ENCODE results near the gene FAM90A26. TPM values are rescaled to one million over a fixed set of nuclear protein-coding genes. Genes with fewer than 3 reads are reported as not detected.
"Not testable (repeated sequence)": the region's sequence is repeated elsewhere in the genome, so short reads cannot be mapped to it uniquely, and the experiment has no call there.

The FAM90A26 gene
- total RNA-seq, 6 donors from 2014 or later: not detected

DNA sequence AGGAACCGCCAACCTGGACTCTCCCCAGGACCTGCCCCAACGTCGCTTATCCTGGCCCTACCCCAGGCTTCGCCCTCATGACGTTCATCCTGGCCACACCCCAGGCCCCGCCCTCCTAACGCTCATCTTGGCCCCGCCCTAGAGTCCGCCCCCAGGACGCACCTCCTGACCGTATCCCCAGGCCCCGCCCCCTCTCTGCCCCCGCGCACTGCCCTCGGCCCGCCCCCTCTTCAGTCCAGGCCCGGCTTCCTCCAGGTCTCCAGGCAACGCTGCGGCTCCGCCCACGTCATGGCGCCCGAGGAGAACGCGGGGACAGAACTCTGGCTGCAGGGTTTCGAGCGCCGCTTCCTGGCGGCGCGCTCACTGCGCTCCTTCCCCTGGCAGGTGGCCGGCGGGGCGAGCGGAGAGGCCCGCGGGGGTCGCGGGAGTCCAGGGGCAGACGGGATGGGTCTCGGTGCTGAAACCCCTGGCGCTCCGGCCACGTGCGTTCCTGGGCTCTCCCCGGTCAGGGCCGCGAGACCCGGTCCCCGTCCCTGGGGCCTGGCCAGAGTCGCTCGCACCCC lies 17.1 kb upstream of the FAM90A26 start:
- TF ChIP-seq POLR2AphosphoS5 (IDR thresholded peaks at IDR 0.05) (peak; percentile 14 to 19), POLR2A (IDR thresholded peaks at IDR 0.05) (peak in 2 of 4 donors; percentile 27 to 49)
- H3K27ac ChIP-seq: peak overlapping the region; percentile 77 to 96 (median 82)
- peak; percentile 96 to 98 for DNase-seq
- H3K4me1 ChIP-seq: peaks cover 0 to 10% (median 4%) of the 10 kb centered on the region in 4 donors
- peak overlapping the region; percentile 84 to 93 (median 86) for H3K4me3 ChIP-seq
- peak; percentile 100 for ATAC-seq (ENCODE audit: low FRiP score in 2 of 2)
- not testable (repeated sequence) for H3K9me3 ChIP-seq, H3K27me3 ChIP-seq, H3K36me3 ChIP-seq
- 0 to 1% methylated on average over 8 to 28 of the region's 53 CpGs for WGBS, 2 donors

DNA sequence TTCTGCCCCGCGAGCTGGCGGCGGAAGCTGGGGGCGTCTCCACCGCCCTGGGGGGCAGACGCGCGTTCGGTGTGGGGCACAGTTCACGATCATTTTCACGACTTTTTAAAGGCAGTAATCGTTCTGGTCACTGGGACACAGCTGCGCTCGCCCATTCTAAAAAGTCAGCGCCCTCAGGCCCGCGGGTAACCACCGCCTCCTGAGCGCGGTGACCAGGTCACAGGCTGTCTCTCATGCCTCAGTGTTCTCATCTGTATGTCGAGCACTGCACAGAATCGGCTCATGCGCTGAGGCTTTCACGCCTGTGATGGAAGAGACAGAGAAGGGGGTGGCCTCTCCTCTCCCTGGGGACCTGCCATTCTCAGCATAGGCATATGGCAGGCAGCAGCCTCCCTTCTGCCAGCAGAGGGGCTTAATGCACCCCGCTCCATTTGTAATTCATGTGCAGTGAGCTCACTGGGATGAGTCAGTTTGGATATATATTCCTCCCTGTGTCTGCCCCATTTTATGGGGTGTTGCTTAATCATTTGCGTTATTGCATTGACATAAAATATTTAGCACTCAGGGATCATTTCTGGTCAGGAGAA lies 16.5 kb upstream of the FAM90A26 start:
- not testable (repeated sequence) for H3K9me3 ChIP-seq; DNase-seq; H3K36me3 ChIP-seq; H3K27me3 ChIP-seq; ATAC-seq (ENCODE audit: low FRiP score in 2 of 2)
- H3K4me3 ChIP-seq: peak overlapping the region; percentile 84 to 93 (median 86)
- peaks cover 0 to 10% (median 4%) of the 10 kb centered on the region in 4 donors for H3K4me1 ChIP-seq
- H3K27ac ChIP-seq: peak overlapping the region; percentile 77 to 96 (median 82)
- peak in 1 of 4 donors; percentile 0 for TF ChIP-seq POLR2A (IDR thresholded peaks at IDR 0.05)
- WGBS, 2 donors: 8 to 11% methylated on average over 15 to 16 of the region's 27 CpGs

DNA sequence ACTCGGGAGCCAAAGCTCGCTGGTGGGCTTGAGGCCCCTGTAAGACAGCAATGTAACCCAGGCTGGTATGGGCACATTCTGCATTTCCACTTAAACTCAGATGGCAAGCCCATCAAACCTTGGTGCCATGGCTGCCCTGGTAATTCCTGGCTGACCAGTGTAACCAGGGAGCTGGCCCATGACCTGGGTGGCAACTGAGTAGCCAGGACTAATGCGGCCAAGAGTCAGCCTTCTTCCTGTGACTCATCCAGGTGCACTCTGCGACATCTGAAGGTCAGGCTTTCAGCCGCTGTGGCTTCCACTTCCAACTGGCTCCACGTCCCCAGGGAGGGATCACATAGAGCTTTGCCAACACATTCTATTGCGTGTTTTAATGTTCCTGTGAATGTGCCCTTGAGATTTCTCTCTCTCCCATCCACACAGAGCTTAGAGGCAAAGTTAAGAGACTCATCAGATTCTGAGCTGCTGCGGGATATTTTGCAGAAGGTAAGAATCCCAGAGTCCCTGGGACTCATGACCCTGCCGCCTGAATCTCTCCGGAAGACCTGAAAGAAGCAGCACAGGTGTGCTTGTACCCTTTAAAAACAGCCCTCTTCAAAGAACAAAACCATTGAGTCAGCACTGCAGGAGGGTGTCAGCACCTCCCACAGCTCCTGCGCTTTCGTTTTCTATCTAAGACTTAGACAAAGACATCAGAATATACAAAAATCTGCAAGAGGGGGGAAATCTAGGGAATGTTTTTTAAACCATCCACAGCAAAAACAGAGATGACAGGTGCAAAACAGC lies 14.9 kb upstream of the FAM90A26 start:
- H3K9me3 ChIP-seq; H3K36me3 ChIP-seq; DNase-seq; H3K4me3 ChIP-seq; ATAC-seq (ENCODE audit: low FRiP score in 2 of 2); H3K27me3 ChIP-seq; H3K27ac ChIP-seq: not testable (repeated sequence)
- 83 to 87% methylated on average over 10 to 12 of the region's 12 CpGs for WGBS, 2 donors
- peaks cover 0 to 10% (median 4%) of the 10 kb centered on the region in 4 donors for H3K4me1 ChIP-seq

DNA sequence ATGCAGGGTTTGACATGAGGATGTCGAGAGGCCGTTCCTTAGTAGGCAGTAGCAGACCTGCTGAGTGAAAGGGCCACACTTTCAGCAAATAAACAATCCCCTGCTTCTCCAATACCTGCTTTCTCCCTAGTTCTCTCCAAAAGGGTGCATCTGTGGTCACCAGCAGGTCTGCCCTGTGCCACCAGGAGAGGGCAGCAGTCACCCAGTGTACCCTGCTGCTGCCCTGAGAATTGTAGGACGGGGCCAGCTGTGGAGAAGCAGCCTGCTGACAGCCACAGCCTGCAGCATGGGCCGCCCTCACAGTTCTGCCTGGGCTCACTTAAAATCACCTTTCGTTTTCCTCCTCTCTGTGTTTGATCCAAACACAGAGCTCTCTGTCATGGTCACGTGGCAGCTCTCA lies 11.8 kb upstream of the FAM90A26 start:
- ATAC-seq (ENCODE audit: low FRiP score in 2 of 2); H3K4me1 ChIP-seq; DNase-seq; H3K27ac ChIP-seq; H3K36me3 ChIP-seq; H3K9me3 ChIP-seq; H3K4me3 ChIP-seq; H3K27me3 ChIP-seq: not testable (repeated sequence)
- WGBS, 2 donors: no CpG with 5 or more reads among the region's 6 CpGs

DNA sequence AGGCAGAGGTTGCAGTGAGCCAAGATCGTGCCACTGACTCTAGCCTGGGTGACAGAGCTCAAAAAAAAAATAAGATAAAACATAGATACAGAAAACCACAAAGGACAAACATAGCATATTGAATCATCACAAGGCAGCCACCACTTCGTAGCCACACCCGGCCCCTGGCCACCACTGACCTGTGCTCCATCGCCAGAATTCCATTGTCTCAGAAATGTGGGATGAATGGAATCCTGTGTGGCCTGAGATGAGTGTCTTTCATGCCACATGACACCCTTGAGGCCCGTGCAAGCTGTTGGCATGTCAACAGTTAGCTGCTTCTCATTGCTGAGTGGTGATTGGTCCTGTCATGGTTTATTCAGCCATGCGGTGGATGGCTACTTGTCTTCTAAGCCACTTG lies 10.2 kb upstream of the FAM90A26 start:
- not testable (repeated sequence) for H3K4me1 ChIP-seq; H3K27ac ChIP-seq; H3K27me3 ChIP-seq; H3K36me3 ChIP-seq; H3K4me3 ChIP-seq; DNase-seq; ATAC-seq (ENCODE audit: low FRiP score in 2 of 2); H3K9me3 ChIP-seq
- 71% methylated on average over 1 of the region's 6 CpGs; no CpG with 5 or more reads in 1 of the 2 donors for WGBS, 2 donors

DNA sequence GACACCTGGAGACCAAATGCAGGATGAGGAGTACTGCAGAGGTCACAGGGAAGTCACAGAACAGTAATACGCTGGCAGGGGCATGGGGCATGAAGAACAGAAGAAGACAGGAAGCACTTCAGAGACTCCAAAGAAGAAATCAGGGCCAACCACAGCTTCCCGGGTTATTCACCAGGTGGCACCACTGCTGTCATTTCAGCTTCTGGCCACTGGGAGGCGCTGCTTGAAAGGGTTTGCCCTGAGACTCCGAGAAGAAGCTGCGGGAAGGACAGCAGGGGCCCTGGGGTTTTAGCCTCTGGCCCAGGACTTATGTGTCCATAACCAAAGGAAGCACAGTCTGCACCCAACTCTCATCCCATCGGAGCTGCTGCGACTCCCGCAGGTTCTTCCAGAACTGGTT lies 4.2 kb upstream of the FAM90A26 start:
- not testable (repeated sequence) for H3K27me3 ChIP-seq; H3K4me1 ChIP-seq; ATAC-seq (ENCODE audit: low FRiP score in 2 of 2); H3K27ac ChIP-seq; H3K36me3 ChIP-seq; H3K9me3 ChIP-seq; DNase-seq; H3K4me3 ChIP-seq
- WGBS, 2 donors: no CpG with 5 or more reads among the region's 8 CpGs

DNA sequence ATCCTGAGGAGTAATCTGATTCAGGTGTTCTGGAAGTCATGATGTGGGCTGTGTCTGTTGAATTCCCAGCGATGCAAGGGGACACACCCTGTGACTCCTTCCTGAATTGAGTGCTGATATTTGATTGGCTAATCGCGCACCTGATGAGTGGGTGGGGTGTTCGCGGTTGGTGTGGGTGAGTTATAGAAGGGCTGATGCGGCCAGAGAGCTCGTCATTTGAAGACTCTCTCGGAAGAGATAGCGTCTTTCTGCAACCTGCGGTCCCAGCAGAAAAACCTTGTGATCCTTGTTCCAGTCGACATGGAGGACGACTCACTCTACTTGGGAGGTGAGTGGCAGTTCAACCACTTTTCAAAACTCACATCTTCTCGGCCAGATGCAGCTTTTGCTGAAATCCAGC lies 40.1 kb downstream of the FAM90A26 start, which contains the start of gene USP17L10:
TSS of gene USP17L10 (plus strand) at position 301 of the 400 bp plus-strand sequence. CDS start at position 301, 0 bp downstream.
- not testable (repeated sequence) for H3K36me3 ChIP-seq; H3K4me3 ChIP-seq; DNase-seq; H3K4me1 ChIP-seq; H3K27me3 ChIP-seq; ATAC-seq (ENCODE audit: low FRiP score in 2 of 2); H3K9me3 ChIP-seq; H3K27ac ChIP-seq
- no CpG with 5 or more reads among the region's 13 CpGs for WGBS, 2 donors

DNA sequence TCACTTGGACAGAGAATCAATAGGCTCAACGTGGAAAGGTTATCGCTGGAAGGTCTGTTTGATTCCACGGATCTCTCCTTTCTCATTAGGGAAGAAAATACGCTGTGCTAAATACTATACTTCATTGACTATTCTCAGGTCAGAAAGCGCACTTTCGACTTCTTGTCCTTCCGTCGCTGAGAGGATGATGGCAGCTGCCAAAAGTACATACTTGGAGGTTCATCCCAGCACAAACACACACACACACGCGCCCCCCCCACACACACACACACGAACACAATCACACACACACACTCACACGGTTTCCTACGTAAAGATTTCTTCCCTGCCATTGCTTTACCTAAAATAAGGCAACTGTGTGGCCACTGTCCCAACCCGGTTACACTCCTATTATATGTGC lies 44.5 kb downstream of the FAM90A26 start:
- not testable (repeated sequence) for ATAC-seq (ENCODE audit: low FRiP score in 2 of 2); H3K27ac ChIP-seq; H3K4me3 ChIP-seq; H3K4me1 ChIP-seq; H3K9me3 ChIP-seq; H3K36me3 ChIP-seq; H3K27me3 ChIP-seq
- WGBS, 2 donors: 75 to 78% methylated on average over 9 to 11 of the region's 14 CpGs
- DNase-seq: peak in 1 of 2 donors; percentile 19

DNA sequence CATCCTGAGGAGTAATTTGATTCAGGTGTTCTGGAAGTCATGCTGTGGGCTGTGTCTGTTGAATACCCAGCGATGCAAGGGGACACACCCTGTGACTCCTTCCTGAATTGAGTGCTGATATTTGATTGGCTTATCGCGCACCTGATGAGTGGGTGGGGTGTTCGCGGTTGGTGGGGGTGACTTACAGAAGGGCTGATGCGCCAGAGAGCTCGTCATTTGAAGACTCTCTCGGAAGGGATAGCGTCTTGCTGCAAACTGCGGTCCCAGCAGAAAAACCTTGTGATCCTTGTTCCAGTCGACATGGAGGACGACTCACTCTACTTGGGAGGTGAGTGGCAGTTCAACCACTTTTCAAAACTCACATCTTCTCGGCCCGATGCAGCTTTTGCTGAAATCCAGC lies 44.9 kb downstream of the FAM90A26 start, which contains the start of gene USP17L11:
TSS of gene USP17L11 (plus strand) at position 301 of the 400 bp plus-strand sequence. CDS start at position 301, 0 bp downstream.
- not testable (repeated sequence) for DNase-seq; H3K27me3 ChIP-seq; H3K36me3 ChIP-seq; ATAC-seq (ENCODE audit: low FRiP score in 2 of 2); H3K4me1 ChIP-seq; H3K9me3 ChIP-seq; H3K4me3 ChIP-seq; H3K27ac ChIP-seq
- WGBS, 2 donors: no CpG with 5 or more reads among the region's 14 CpGs

DNA sequence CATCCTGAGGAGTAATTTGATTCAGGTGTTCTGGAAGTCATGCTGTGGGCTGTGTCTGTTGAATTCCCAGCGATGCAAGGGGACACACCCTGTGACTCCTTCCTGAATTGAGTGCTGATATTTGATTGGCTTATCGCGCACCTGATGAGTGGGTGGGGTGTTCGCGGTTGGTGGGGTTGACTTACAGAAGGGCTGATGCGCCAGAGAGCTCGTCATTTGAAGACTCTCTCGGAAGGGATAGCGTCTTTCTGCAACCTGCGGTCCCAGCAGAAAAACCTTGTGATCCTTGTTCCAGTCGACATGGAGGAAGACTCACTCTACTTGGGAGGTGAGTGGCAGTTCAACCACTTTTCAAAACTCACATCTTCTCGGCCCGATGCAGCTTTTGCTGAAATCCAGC lies 49.6 kb downstream of the FAM90A26 start, which contains the start of gene USP17L12:
TSS of gene USP17L12 (plus strand) at position 301 of the 400 bp plus-strand sequence. CDS start at position 301, 0 bp downstream.
- not testable (repeated sequence) for ATAC-seq (ENCODE audit: low FRiP score in 2 of 2); H3K36me3 ChIP-seq; H3K27me3 ChIP-seq; H3K4me3 ChIP-seq; H3K9me3 ChIP-seq; DNase-seq; H3K27ac ChIP-seq; H3K4me1 ChIP-seq
- WGBS, 2 donors: no CpG with 5 or more reads among the region's 13 CpGs

DNA sequence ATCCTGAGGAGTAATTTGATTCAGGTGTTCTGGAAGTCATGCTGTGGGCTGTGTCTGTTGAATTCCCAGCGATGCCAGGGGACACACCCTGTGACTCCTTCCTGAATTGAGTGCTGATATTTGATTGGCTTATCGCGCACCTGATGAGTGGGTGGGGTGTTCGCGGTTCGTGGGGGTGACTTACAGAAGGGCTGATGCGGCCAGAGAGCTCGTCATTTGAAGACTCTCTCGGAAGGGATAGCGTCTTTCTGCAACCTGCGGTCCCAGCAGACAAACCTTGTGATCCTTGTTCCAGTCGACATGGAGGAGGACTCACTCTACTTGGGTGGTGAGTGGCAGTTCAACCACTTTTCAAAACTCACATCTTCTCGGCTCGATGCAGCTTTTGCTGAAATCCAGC lies 54.4 kb downstream of the FAM90A26 start, which contains the start of gene USP17L13:
TSS of gene USP17L13 (plus strand) at position 301 of the 400 bp plus-strand sequence. CDS start at position 301, 0 bp downstream.
- not testable (repeated sequence) for H3K27ac ChIP-seq; H3K36me3 ChIP-seq; H3K9me3 ChIP-seq; H3K4me3 ChIP-seq; ATAC-seq (ENCODE audit: low FRiP score in 2 of 2); DNase-seq; H3K4me1 ChIP-seq; H3K27me3 ChIP-seq
- no CpG with 5 or more reads among the region's 14 CpGs for WGBS, 2 donors

Data from upper lobe of left lung (tissue), 6 donors.